ENCODE measurements around the gene HERC4.
"Not testable (repeated sequence)": the region's sequence is repeated elsewhere in the genome, so short reads cannot be mapped to it uniquely, and the experiment has no call there.

HERC4 gene

DNA sequence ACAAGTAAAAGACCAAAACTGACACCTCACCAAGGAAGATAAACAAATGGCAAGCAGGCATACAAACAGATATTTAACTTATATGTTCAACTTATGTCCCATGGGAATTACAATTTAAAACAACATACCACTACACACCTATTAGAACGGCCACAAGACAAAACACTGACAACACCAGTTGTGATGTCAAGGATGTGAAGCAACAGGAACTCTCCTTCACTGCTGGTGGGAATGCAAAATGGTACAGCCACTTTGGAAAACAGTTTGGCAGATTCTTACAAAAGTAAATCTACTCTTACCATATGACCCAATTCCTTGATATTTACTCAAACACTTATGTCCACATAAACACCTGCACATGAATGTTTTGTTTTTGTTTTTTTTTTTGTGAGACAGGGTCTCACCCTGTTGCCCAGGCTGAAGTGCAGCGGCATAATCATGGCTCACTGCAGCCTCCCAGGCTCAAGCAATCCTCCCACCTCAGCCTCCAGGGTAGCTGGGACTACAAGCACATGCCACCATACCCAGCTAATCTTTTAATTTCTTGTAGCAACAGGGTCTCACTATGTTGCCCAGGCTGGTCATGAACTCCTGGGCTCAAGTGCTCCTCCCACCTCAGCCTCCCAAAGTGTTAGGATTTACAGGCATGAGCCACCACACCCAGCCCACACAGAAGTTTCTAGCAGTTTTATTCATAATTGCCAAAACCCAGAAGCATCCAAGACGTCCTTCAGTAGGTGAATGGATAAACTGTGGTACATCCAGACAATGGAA lies 27.3 kb downstream of the HERC4 start:
- DNase-seq = no peak

DNA sequence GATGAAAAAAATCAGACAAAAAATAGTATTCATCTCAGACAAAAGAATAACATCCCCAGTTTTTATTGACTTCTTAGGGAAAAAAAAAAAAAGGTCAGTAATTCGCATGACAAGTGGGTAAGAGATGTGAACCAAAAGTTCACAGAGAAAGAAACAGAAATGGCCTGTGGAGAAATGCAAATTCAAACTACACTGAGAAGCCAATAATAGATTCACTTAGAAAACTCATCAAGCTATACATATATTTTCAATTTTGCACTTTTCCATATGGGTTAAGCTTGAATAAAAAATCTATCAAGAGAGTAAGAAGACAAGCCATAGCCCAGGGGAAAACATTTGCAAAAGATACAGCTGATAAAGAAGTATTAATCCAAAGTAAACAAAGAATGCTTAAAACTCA lies 28.0 kb downstream of the HERC4 start:
- DNase-seq = no peak

DNA sequence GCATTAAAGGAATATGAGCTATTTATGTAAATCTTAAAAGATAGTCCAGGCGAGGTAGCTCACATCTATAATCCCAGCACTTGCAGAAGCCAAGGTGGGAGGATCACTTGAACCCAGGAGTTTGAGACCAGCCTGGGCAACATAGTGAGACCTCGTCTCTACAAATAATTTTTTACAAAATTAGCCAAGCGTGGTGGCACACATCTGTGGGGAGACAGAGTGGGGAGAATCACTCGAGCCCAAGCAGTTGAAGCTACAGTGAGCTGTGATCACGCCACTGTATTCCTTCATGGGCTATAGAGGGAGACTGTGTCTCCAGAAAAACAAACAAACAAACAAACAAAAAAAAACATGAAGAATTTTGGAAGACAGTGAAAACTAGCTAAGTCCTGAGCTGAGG lies 28.4 kb downstream of the HERC4 start:
- no peak for DNase-seq

DNA sequence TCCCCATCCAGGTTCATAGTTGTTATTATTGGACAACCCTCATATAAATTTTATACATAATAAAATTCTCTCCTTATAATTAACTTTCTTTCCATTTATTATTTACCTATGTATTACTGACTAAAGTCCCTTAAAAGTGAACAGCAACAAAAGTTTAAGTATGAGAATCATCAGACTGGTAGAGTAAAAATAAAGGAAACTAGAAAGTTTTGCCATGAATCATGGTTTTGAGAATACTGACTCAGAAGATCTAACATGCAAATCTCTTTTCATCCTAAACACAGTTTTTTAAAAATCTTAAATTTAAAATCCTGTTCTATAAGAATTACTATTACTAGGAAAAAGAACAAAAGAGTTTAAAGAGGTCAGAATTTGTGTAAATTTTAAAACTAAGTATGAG lies 32.1 kb downstream of the HERC4 start:
- DNase-seq = no peak

DNA sequence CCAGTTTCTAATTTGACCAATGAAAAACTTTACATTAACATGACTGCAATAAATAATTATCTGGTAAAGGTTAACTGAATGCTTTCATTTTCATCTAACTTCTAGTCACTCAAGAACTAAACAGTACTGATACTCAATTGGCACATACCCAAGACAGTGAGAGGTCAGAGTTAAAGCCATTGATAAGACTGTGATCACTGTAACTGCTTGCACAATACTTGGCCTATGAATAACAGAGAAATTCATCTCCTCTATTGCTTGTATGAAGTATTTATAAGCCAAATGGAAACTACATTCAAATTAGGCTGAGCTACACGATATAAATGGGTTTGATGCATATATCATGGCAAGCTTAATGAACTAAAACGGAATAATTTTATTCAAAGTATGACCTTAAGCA lies 43.0 kb downstream of the HERC4 start:
- DNase-seq = no peak

DNA sequence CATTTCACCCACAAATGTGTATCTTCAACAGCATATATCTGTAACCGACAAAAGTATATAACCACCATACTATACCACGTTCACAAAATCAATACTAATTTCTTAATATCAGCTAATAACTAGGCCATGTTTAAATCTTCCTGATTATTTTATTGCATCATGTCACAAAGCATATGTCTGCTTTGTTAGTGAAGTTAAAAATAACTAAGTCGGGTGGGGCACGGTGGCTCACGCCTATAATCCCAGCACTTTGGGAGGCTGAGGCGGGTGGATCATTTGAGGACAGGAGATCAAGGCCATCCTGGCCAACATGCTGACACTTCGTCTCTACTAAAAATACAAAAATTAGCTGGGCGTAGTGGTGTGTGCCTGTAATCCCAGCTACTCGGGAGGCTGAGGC lies 47.7 kb downstream of the HERC4 start:
- no peak for DNase-seq

DNA sequence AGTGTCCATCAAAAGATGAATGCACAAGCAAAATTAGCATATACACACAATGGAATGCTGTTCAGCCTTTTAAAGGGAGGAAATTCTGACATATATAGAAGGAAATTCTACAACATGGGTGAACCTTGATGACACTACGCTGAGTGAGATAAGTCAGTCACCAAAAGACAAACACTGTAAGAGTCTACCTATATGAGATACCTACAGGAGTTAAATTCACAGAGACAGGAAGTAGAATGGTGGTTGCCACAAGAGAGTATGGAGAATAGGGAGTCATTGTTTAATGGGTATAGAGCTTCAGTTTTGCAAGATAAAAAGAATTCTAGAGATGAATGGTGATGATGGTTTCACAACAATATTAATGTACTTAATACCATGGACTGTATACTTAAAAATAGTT lies 51.8 kb downstream of the HERC4 start:
- DNase-seq = no peak

DNA sequence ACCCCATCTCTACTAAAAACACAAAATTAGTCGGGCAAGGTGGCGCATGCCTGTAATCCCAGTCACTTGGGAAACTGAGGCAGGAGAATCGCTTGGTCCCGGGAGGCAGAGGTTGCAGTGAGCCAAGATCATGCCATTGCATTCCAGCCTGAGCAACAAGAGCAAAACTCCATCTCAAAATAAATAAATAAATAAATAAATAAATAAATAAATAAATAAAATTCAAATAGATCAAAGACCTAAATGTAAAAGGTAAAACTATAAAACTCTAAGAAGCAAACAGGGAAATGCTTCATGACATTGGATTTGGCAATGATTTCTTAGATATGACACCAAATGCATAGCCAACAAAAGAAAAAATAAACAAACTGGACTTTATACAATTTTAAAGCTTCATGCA lies 52.8 kb downstream of the HERC4 start:
- not testable (repeated sequence) for DNase-seq

DNA sequence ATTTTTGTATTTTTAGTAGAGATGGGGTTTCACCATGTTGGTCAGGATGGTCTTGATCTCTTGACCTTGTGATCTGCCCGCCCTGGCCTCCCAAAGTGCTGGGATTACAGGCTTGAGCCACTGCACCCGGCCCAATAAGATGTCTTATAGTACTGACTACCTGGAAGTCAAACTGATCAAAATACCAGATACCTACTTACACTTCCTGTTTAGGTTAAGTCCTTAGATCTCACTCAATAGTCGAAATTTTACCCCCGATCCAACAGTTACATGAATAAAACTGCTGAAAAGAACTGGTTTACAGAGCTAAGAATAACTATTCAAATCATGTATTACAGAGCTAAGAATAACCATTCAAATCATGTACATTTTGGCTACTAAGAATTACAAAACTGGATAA lies 58.6 kb downstream of the HERC4 start:
- DNase-seq = not testable (repeated sequence)

DNA sequence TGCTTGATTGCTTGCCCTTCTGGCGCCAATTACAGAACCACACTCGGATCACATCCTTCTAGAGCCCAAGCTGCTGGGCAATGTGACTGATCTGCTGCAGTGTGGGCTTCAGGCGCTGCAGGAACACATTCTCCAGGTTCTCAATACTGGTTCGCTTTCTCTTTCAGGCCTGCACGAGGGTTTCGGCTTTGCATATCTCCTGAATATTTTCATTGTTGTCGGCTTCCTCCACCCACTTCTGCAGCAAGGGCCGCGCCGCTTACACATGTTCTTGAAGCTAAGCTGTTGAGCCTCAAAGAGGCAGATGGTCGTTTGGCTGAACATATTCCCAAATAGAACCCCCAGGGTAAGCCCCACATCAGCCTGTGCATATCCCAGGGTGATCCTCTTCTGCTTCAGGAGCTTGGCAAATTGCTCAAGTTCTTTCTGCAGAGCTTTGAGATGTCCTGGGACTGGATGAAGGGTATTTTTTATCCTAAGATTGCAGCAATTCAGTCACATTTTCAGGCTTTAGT lies 64.6 kb downstream of the HERC4 start:
- DNase-seq = peak in 2 of 14 donors; percentile 0 to 5

DNA sequence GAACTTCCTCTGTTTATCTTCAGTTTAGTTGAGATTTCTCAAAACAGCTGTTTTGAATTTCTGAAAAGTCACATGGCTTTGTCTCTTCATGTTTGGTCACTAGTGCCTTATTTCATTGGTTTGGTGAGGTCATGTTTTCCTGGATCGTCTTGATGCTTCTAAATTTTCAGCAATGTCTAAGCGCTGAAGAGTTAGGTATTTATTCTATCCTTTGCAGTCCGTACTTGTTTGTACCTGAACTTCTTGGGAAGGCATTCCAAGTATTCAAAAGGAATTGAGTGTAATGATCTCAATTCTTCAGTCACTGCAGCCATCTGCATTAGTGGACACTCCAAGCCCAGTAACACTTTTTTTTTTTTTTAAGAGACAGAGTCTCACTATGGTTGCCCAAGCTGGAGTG lies 67.7 kb downstream of the HERC4 start:
- no peak for DNase-seq

DNA sequence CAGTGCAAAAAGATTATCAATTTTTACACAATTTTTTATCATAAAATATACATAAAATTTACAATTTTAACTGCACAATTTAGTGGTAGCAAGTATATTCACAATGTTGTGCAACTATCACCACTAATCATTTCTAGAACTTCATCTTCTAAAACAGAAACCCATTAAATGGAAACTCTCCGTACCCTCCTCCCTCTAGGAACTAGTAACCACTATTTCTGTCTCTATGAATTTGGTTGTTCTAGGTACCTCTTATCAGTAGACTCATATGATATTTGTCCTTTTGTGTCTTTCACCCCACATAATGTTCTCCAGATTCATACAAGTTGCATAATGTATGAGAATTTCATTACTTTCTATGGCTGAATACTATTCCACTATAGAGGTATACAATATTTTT lies 73.5 kb downstream of the HERC4 start:
- no peak for DNase-seq

DNA sequence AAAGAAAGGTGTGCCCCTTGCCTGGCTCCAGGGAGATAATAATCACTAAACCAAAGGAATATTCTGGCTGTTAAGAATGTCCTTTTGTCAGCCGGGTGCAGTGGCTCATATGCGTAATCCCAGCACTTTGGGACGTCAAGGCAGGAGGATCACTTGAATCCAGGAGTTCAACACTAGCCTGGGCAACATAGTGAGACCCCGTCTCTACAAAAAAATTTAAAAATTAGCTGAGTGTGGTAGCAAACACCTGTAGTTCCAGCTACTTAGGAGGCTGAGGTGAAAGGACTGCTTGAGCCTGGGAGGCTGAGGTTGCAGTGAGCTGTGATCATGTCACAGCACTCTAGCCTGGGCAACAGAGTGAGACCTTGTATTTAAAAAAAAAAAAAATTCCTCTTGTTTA lies 74.1 kb downstream of the HERC4 start:
- no peak for DNase-seq

DNA sequence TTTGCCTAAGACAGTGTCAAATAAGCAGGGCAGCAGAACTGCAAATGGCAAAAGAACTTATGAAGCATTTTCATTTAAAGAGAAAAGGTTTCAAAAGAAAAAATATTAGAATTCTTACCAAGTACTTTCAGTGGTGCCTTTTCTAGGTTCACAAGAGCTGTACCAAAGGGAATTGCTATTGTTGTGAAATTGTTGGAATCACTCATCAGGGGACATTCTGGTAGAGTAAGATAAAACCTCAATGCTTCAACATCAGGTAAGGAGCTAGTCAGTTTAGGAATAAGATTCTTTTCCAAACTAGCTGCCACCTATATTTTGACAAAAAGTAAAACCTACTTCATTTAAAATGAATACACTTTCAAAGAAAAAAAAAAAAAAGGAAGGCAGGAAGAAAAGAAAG lies 85.0 kb downstream of the HERC4 start:
- DNase-seq = no peak

DNA sequence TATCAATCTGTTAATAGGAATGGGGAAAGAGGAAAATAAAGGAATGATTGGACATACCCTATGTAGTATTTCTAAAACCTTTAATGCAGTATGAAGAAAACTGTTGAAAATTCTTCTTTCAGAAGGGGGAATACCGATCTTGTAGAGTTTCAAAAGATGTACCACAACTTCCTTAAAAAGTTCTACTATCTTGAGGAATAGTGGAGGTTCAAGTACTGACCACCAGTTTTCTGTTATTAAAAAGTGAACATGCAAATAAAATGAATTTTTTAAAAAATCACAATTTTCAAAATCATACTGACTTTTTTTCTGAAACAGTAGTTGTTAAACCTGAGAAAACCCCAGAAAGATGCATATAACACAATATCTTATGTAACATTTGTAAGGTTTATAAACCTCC lies 86.5 kb downstream of the HERC4 start:
- DNase-seq = no peak

DNA sequence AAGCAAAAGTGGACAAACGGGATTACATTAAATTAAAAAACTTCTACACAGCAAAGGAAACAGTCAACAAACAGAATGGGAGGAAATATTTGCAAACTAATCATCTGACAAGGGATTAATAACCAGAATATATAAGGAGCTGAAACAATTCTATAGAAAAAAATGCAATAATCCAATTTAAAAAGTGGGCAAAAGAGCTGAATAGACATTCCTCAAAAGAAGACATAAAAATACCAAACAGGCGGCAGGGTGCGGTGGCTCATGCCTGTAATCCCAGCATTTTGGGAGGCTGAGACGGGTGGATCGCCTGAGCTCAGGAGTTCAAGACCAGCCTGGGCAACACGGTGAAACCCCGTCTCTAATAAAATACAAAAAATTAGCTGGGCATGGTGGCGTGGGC lies 92.5 kb downstream of the HERC4 start:
- DNase-seq = not testable (repeated sequence)

DNA sequence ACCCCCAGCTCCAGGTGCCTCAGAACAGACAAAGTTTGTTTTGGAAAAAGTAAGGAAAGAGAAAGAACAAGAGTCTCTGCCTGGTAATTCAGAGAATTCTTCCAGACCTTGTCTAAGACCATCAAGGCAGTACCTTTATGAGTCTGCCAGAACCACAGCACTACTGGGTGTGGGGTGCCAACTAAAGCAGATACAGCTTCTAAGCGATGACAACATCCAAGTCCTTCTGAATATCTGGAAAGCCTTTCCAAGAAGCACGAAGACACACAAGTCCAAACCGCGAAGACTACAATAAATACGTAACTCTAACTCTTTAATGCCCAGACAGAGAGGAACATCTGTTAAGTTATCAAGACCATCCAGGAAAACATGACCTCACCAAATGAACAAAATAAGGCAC lies 96.3 kb downstream of the HERC4 start:
- DNase-seq = no peak

DNA sequence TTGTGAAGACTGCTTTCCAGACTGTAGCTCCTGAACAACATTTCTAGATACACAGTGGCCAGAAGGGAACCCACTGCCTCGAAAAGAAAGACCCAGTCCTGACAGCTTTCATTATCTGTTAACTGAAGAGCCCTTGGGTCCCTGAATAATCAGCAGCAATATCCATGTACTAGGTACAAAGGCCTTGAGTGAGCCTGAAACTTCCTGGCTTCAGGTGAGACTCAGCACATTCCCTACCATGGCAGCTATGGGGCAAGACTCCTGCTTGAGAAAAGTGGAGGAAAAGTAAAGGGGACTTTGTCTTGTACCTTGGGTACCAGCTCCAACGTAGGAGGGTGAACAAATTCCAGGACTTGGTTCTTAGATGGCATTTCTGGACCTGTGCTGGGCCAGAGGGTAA lies 97.8 kb downstream of the HERC4 start:
- no peak for DNase-seq

DNA sequence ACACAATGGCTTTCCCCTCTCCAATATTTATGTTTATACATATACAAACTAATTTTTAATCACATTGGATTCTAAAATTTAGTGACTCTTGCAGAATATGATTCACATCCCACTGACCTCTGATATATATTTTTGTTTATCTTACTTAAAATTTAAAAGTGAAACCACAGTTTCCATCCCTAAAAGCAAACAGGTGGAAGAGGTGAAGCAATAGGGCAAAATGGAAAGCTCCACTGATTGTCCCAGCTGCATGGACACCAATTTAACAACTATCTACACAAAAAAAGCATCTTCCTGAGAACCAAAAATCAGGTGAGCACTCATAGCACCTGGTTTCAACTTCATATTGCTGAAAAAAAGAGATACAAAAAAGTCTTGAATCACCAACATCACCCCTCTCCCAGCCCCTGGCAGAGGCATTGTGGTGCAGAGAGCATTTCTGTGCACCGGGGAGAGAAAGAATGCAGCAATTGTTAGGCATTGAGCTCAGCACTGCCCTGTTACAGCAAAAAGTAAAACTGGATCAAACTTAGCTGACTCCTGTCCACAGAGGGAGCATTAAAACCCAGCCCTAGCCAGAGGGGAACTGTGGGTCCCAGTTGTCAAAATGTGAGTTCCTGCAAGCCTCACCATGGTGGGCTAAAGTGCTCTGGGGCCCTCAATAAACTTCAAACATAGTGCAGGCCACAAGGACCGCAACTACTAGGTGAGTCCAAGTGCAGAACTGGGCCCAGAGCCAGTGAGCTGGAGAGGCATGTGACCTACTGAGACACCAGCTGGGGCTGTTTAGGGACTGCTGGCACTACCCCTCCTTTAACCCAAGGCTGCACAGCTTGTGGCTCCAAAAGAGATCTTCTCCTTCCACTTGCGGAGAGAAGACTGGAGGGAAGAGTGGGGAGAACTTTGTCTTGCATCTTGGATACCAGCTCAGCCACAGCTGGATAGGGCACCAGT lies 98.5 kb downstream of the HERC4 start:
- DNase-seq = peak in 3 of 14 donors; percentile 1 to 7 (median 3)

DNA sequence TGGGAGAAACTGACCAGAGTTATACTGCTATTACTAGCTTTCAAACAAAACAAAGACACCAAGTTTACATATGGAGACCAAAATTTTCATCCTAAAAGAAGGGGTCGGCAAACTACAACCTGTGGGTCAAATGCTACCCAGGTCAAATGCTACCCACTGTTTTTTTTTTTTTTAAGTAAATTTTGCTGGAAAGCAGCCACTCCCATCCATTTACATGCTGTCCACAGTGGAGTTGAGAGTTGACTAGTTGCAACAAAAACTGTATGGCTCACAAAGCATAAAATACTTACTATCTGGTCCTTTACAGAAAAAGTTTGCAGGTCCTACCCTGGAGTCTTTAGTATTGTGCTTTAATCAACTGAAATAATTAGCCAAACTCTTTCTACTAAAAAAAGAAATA lies 99.2 kb downstream of the HERC4 start:
- DNase-seq = no peak

DNA sequence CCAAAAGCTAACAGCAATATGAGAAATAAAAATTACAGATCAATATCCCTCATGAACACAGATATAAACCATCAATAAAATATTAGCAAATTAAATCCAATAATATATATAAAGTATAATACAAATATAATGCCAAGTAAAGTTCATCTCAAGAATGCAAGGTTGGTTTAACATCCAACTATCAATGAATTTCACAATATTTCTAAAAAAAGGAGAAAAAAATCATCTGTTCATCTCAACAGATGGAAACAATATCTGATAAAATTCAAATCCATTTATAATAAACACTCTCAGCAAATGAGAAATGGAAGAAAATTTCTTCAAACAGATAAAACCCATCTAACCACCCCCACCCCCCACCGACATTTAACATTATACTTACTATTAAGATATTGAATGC lies 103.8 kb downstream of the HERC4 start:
- no peak for DNase-seq

DNA sequence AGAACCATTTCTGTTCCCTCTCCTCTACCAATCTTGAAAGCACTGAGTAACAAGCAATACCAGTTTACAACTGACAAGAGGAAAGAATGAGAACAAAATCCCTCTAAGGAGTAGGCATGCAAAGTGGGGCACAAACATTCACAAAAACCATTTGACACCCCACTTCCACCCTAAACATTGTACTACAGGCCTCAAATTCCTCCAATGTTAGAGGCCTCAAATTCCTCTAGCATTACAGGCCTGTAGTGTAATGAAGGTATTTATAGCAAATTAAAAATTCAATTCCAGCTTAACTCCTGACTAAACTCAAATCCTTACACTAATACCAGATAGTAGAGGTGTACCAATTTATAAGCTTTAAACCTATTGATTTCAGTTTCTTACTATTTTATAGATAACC lies 105.2 kb downstream of the HERC4 start:
- DNase-seq = no peak

DNA sequence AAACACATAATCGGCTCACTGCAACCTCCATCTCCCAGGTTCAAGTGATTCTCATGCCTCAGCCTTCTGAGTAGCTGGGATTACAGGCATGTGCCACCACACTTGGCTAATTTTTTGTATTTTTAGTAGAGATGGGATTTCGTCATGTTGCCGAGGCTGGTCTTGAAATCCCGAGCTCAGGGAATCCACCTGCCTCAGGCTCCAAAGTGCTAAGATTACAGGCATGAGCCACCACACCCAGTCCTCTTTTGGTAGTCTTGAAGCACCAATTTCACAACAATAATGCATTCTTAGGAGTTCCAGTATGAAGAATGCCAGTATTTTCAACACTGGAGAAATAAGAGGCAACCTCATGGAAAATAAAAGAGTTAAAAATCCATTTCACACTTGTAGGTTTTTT lies 109.0 kb downstream of the HERC4 start:
- DNase-seq = not testable (repeated sequence)

DNA sequence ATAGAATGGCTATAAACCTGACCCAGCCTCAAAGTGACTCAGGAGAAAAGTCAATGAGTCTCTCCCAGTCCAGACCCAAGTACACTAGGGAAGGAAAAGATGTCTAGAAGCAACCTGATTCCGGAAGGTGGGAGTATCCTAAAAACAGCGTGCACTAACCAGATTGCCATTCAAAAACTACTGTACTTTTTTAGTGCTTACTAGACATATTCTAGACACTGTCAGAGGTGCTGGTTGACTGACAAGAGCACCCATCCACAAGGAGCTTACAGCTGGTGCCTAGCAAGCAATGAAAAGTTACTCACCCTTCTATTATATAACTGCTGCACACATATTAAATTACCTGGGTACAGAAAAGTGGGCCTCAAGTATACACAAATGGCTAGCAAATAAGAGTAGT lies 109.6 kb downstream of the HERC4 start:
- DNase-seq = no peak

All from C1 segment of cervical spinal cord (tissue), 14 donors.